ENCODE data around the gene CELF4.

DNA sequence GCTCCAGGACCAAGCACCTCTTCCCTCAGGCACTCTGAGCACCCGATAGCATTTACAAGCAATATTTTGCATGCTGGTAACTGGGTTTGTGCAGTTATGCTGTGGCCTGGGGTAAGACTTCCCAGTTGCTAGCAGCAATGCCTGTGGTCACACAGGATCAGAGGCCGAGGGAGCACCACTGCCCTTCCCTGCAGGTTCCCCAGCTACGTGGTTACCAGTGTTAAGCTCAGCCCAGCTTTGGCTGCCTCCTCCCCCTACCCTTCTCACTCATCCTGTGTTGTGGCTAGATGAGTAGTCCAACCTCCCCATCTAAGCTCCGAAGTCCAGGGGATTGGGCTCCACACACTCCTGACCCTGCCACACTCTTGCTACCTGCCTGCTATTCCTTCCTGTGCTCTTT, 141.1 kb downstream of the CELF4 start:
- TF ChIP-seq, protein P1, sequence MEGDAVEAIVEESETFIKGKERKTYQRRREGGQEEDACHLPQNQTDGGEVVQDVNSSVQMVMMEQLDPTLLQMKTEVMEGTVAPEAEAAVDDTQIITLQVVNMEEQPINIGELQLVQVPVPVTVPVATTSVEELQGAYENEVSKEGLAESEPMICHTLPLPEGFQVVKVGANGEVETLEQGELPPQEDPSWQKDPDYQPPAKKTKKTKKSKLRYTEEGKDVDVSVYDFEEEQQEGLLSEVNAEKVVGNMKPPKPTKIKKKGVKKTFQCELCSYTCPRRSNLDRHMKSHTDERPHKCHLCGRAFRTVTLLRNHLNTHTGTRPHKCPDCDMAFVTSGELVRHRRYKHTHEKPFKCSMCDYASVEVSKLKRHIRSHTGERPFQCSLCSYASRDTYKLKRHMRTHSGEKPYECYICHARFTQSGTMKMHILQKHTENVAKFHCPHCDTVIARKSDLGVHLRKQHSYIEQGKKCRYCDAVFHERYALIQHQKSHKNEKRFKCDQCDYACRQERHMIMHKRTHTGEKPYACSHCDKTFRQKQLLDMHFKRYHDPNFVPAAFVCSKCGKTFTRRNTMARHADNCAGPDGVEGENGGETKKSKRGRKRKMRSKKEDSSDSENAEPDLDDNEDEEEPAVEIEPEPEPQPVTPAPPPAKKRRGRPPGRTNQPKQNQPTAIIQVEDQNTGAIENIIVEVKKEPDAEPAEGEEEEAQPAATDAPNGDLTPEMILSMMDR (IDR thresholded peaks at IDR 0.05), result no peak
- no peak for TF ChIP-seq POLR2A (IDR thresholded peaks at IDR 0.05)
